BE2C (cell line): Measurements from ENCODE around the gene TYW1.
"Not testable (repeated sequence)": the region's sequence is repeated elsewhere in the genome, so short reads cannot be mapped to it uniquely, and the experiment has no call there.

Experiments used
- DNase-seq: peaks from one replicate; pipeline ENCODE4 v3.0.0-alpha.2; 2020
- H3K27me3 ChIP-seq: fragments of 250-450 bp; sonication (Bioruptor Pico); 2 replicates; pipeline ENCODE4 v1.5.1; 2020; ENCODE audit warnings: mild to moderate bottlenecking
- H3K36me3 ChIP-seq: fragments of 250-450 bp; sonication (Bioruptor Pico); 2 replicates; pipeline ENCODE4 v1.5.1; 2020; ENCODE audit warnings: mild to moderate bottlenecking
- H3K4me1 ChIP-seq: fragments of 250-450 bp; sonication (Bioruptor Pico); 2 replicates; pipeline ENCODE4 v1.5.1; 2020
- H3K4me3 ChIP-seq: 2 replicates; pipeline ENCODE4 v1.5.1; 2011; ENCODE audit warnings: low read depth, low read length
- H3K9me3 ChIP-seq: fragments of 250-450 bp; sonication (Bioruptor Pico); 2 replicates; pipeline ENCODE4 v1.5.1; 2020
- TF ChIP-seq, protein P1 (sequence below): IDR thresholded peaks from 2 replicates; pipeline ENCODE4 v1.5.1; 2012; ENCODE audit warnings: mild to moderate bottlenecking, low read depth, low read length

TYW1 gene

DNA sequence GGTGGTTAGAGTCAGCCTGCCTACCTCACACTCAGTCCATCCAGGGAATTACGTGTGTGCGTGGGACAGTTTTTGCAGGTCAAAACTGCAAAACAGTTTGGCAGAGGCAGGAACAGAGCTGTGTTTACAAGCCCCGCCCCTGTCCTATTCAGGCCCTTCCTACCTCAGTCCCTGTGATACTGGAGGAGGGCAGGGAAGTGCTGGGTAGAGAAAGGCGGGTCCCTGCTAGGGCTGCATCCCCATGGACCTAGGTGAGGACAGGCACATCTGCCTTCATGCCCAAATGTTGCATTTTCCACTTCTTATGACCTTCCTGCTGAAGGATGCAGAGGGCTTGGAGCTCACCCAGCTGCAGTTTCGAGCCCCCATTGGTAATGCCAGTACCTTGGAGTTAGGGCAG lies 26.3 kb upstream of the TYW1 start:
- no peak for DNase-seq
- TF ChIP-seq, protein P1, sequence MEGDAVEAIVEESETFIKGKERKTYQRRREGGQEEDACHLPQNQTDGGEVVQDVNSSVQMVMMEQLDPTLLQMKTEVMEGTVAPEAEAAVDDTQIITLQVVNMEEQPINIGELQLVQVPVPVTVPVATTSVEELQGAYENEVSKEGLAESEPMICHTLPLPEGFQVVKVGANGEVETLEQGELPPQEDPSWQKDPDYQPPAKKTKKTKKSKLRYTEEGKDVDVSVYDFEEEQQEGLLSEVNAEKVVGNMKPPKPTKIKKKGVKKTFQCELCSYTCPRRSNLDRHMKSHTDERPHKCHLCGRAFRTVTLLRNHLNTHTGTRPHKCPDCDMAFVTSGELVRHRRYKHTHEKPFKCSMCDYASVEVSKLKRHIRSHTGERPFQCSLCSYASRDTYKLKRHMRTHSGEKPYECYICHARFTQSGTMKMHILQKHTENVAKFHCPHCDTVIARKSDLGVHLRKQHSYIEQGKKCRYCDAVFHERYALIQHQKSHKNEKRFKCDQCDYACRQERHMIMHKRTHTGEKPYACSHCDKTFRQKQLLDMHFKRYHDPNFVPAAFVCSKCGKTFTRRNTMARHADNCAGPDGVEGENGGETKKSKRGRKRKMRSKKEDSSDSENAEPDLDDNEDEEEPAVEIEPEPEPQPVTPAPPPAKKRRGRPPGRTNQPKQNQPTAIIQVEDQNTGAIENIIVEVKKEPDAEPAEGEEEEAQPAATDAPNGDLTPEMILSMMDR: no peak

DNA sequence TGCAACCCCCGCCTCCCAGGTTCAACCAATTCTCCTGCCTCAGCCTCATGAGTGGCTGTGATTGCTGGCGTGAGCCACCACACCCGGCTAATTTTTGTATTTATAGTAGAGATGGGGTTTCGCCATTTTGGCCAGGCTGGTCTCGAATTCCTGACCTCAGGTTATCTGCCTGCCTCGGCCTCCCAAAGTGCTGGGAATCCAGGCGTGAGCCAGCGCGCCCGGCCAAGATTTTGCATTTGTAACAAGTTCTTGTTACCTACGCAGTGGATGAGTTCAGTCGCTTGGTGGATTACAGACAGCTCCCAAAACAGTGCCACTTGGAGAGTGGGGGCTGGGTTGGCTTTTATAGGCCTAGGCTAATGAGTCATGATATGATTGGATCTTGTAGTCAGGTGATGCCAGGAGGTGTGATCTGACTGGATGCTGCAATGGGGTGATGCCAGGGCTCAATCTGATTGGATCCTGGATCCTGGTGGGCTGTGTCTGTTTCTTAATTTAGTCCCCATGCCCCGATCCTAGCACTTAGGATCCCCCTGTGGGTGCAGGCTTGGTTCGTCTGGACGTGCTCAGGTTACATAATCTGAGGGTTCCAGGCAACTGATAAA lies 21.5 kb upstream of the TYW1 start:
- TF ChIP-seq, protein P1: no peak
- DNase-seq: peak; percentile 56
- no peaks in the 10 kb centered on the region for H3K27me3 ChIP-seq
- no peaks in the 10 kb centered on the region for H3K4me1 ChIP-seq
- H3K4me3 ChIP-seq: no peak overlapping the region
- H3K36me3 ChIP-seq: no peaks in the 10 kb centered on the region
- H3K9me3 ChIP-seq: peaks cover 2% of the 10 kb centered on the region

More for the DNA sequence above, 26.3 kb upstream of the TYW1 start:
- H3K36me3 ChIP-seq: no peaks in the 10 kb centered on the region
- no peak overlapping the region for H3K4me3 ChIP-seq
- peaks cover under 1% of the 10 kb centered on the region; the same call in 1 of the 2 replicates for H3K9me3 ChIP-seq
- no peaks in the 10 kb centered on the region for H3K4me1 ChIP-seq
- H3K27me3 ChIP-seq: no peaks in the 10 kb centered on the region

DNA sequence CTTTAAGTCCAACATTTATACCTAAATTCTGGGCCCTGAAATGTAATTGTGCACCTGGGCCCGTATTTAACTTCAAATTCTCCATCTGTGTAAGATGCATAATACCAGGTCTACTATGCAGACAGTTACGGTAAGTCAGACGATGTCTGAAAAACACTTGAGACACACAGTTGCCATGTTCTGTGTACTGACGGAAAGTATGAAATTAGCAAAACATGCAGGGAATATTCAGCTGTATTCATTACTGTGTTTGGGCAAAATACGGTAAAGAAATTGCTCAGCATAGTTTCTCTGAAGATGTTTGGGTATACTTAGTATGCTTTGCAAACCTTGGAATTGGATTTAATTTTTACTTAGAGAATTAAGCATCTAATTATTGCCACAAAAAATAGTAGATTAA lies 18.3 kb upstream of the TYW1 start:
- not testable (repeated sequence) for H3K4me3 ChIP-seq, H3K36me3 ChIP-seq, H3K9me3 ChIP-seq, H3K27me3 ChIP-seq, DNase-seq, H3K4me1 ChIP-seq

DNA sequence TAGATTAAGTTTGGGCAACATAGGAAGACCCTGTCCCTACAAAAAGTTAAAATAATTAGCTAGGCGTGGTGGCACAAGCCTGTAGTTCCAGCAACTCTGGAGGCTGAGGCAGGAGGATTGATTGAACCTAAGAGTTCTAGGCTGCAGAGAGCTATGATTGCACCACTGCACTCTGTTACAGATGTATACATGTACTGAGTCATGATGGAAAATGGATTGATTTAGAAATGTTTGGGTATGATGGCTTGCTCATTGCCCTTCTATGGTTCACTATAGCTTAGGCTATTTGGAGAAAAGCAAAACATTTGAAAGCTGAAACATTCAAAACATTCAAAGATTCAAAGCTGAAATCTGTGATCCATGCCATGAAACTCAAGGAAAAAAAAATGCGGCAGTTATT lies 17.6 kb upstream of the TYW1 start:
- DNase-seq, H3K27me3 ChIP-seq, H3K4me3 ChIP-seq, H3K4me1 ChIP-seq, H3K36me3 ChIP-seq, H3K9me3 ChIP-seq: not testable (repeated sequence)

DNA sequence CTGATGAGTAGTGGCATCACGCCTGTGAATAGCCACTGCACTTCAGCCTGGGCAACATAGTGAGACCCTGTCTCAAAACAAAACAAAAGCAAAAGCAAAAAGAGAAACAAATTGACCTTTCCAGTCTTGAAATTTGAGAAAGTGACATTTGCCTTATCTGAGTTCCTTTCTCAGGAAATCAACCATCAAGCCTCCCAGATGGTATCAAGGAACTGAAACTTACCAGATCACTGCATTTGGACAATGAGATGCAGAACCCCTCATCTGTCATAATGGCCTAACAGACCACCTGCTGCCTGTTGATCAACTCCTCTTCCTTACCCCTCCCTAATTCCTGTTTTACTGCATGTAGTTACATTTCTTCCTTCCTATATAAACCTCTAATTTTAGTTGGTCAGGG lies 16.3 kb upstream of the TYW1 start:
- not testable (repeated sequence) for DNase-seq, H3K36me3 ChIP-seq, H3K4me3 ChIP-seq, H3K27me3 ChIP-seq, H3K9me3 ChIP-seq, H3K4me1 ChIP-seq

DNA sequence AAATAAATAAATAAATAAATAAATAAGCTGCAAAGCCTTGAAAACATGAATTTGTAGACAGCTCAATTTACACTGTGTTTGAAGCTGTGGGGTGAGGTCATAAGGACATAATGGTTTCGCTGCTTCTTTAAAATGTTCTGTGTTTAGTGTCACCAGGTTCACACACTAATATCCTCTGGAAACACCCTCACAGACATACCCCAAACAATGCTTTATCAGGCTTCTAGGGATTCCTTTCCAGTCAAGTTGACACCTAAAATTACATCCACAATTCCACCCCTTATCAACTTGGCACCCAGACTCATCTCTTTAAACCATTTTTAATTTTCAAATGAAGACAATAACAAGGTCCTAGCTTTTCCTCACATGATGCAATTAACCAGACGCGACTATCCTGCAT lies 7.1 kb upstream of the TYW1 start:
- peaks cover 17% of the 10 kb centered on the region for H3K36me3 ChIP-seq
- H3K4me3 ChIP-seq, H3K27me3 ChIP-seq, H3K4me1 ChIP-seq, H3K9me3 ChIP-seq, DNase-seq: not testable (repeated sequence)

DNA sequence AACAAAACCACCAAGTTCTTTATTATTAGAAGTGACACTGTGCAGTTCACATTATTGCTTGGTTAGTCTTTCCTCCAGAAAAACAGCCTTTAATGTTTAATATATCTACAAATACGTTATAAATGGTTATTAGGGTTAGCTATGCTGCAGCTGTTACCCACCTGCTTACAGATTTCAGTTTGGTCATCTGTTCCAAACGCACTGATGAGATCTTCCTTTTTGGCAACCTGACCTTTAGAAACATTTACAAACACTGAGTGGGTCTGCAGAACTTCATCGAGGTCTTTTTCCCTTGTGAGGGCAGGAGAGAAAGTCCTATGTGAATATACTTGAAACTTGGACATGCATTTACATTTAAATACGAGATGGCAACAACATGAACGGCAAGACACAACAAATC lies 2.6 kb upstream of the TYW1 start:
- H3K4me3 ChIP-seq: peak overlapping the region; percentile 82
- not testable (repeated sequence) for H3K4me1 ChIP-seq, H3K9me3 ChIP-seq, DNase-seq, H3K27me3 ChIP-seq
- H3K36me3 ChIP-seq: peaks cover 14% of the 10 kb centered on the region

DNA sequence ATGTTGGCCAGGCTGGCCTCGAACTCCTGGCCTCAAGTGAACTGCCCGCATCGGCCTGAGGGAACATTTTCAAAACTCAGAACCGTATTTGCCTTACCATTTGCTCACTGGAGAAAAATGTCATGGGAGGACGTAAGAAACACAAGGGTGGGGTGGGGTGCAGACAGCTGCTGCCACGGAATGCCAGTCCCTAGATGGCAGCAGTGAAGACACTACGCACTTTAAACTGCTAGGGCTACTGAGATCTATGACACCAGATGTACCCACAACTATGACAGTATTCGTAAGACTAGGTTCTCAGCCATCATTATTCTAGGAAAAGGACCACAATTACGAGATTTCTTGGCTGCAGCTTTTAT lies 2.0 kb upstream of the TYW1 start:
- DNase-seq: peak; percentile 48

DNA sequence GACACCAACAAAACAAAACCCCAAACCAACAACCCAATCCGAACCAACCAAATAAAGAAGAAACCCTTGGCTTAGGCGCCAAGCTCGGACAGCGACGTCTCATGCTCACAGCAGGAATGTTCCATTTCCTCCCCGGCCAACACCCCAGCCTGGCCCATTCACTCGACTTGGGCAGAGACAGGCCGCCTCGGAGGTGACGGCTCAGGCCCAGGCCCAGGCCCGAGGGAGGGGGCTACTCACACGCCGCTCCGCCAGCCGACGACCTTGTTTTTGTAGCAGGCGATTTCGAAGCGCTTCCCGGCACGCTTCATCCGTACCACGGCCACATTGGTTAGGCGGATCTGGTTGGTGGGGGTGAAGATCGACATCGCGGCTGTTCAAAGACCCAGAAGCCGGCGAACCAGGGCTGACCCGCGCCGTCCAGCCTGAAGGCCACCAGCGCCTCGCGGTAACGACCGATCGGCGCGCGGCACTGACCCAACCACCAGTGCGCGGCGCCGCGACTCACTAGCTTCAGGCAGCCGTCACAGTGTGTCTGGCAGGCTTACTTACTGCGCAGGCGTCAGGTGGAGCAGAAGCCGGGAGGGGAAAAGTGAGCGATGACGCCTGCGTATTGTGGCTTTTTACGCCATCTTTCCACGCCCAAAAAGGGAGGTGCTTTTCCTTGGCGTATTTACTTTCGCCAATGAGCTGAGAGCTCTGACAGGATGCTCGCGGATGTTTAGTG lies 1.4 kb upstream of the TYW1 start, which contains the start of gene SBDS:
SBDS (minus strand) TSS at position 537 of the 727 bp plus-strand sequence; CDS start at position 368, 169 bp downstream.
- not testable (repeated sequence) for H3K27me3 ChIP-seq, H3K9me3 ChIP-seq, H3K4me1 ChIP-seq
- Histone ChIP-seq H3K36me3 (peaks cover 11% of the 10 kb centered on the region), H3K4me3 (peak within 1 kb of the TSS; percentile 90)
- peak; percentile 95 for DNase-seq

More for the DNA sequence above, 2.0 kb upstream of the TYW1 start:
- not testable (repeated sequence) for H3K4me1 ChIP-seq, H3K9me3 ChIP-seq, H3K27me3 ChIP-seq
- peaks cover 14% of the 10 kb centered on the region for H3K36me3 ChIP-seq
- TF ChIP-seq, protein P1: peak; percentile 47
- peak overlapping the region; percentile 82 for H3K4me3 ChIP-seq

DNA sequence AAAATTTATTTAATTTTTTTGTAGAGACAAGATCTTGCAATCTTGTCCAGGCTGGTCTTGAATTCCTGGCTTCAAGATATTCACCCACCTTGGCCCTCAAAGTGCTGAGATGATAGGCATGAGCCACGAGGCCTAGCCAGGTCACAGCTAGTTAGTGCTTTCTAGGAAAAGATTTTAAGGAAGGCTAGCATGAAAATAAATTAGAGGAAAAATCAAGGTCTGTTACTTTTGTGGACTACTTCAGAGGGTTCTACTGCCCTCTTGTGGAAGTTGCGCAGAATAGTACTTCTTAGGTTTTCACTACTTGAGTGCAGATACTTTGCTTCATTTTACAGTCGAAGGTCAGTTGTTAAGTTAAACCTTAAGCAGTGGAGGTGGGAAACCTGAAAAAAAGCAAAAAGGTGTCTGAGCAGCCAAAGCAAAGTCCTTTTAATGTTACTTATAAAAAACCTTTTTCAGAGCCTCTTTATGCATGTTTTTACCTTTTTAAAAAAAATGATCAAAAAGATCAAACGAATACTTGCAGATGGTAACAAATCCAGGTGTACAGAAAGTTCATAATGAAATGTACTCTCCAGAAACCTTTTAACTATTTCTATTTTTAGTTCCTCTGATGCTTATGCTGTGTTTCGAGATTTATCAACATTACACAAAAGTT lies 4.1 kb downstream of the TYW1 start:
- not testable (repeated sequence) for H3K4me3 ChIP-seq, H3K4me1 ChIP-seq, H3K27me3 ChIP-seq, H3K9me3 ChIP-seq, DNase-seq, H3K36me3 ChIP-seq

DNA sequence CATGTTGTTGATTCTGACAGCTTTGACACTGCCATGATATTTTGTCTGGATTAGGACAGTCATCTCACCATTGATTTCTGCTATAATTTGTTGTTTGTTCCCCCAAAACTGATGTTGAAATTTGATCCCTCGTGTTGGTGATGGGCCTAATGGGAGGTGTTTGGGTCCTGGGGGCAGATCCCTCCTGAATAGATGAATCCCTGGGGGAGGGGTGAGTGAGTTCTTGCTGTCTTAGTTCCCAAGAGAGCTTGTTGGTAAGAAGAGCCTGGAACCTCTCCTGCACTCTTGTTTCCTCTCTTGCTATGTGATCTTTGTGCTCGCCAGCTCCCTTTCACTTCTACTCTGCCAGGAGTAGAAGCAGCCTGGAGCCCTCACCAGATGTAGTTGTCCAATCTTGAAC lies 7.5 kb downstream of the TYW1 start:
- not testable (repeated sequence) for H3K9me3 ChIP-seq, H3K36me3 ChIP-seq, DNase-seq, H3K4me1 ChIP-seq, H3K4me3 ChIP-seq, H3K27me3 ChIP-seq
